Measurements from ENCODE around the gene CRYBA4. TPM values are rescaled to one million over a fixed set of nuclear protein-coding genes. Genes with fewer than 3 reads are reported as not detected.

Gene CRYBA4
- total RNA-seq, 1 experiment from 2014 or later: not detected

GRCh38 chr22:26617271-26618199 lies 4.2 kb upstream of the CRYBA4 start, which contains the start of gene CRYBB1:
Gene CRYBB1 (minus strand): TSS chr22:26618027. CDS start chr22:26616319, 1,708 bp downstream.
- Mint-ChIP-seq H3K36me3 (ENCODE audit: insufficient read depth, unreplicated experiment) (no peaks in the 10 kb centered on the region), H3K9me3 (ENCODE audit: unreplicated experiment) (no peaks in the 10 kb centered on the region), H3K27me3 (ENCODE audit: insufficient read depth, unreplicated experiment) (peaks cover 32% of the 10 kb centered on the region), H3K4me3 (ENCODE audit: unreplicated experiment) (no peak within 1 kb of the TSS), H3K4me1 (ENCODE audit: insufficient read depth, unreplicated experiment) (no peaks in the 10 kb centered on the region), H3K27ac (ENCODE audit: low read depth, unreplicated experiment) (no peak within 1 kb of the TSS)
- no peak for DNase-seq (ENCODE audit: unreplicated experiment)
- no TSS peak for BruUV-seq (replicated peaks)
- no peak for TF ChIP-seq CTCF (IDR thresholded peaks at IDR 0.05; ENCODE audit: unreplicated experiment)
- intact Hi-C loops (cut with micrococcal nuclease): no loop called here
- CTCF ChIA-PET: interaction anchor here (0.6 kb wide), 1 partner anchor 280 kb away, joined by 3 read pairs; no protein-coding TSS in a partner anchor
- POLR2A ChIA-PET: no interaction called here

GRCh38 chr22:26618455-26618854 lies 3.3 kb upstream of the CRYBA4 start:
- Mint-ChIP-seq H3K27me3 (ENCODE audit: insufficient read depth, unreplicated experiment) (peaks cover 23% of the 10 kb centered on the region), H3K36me3 (ENCODE audit: insufficient read depth, unreplicated experiment) (no peaks in the 10 kb centered on the region), H3K4me3 (ENCODE audit: unreplicated experiment) (no peak overlapping the region), H3K4me1 (ENCODE audit: insufficient read depth, unreplicated experiment) (no peaks in the 10 kb centered on the region), H3K9me3 (ENCODE audit: unreplicated experiment) (no peaks in the 10 kb centered on the region), H3K27ac (ENCODE audit: low read depth, unreplicated experiment) (no peak overlapping the region)
- intact Hi-C loops (cut with micrococcal nuclease): no loop called here
- ChIA-PET CTCF (no interaction called here), POLR2A (no interaction called here)
- TF ChIP-seq CTCF (IDR thresholded peaks at IDR 0.05; ENCODE audit: unreplicated experiment): no peak
- no peak for DNase-seq (ENCODE audit: unreplicated experiment)
- no TSS peak for BruUV-seq (replicated peaks)

DNA sequence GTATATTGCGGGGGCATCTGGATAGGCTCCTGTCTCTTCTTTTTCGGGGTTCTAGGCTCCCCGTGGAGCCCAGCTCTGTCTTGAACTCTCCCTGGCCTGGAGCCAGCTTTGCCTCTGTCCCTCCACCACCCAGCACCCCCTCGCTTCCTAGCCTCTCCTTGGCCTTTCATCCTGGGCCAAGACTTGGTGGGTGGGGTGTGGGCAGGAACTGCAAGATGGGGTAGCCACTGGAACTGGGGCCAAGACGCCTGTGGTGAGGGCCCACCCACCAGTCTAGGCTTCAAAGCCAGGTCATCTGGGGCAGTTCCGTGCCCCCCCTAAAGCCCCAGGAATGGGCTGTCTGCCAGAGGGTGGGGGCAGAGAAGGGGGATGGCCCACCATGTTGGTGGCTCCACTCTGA lies 2.3 kb upstream of the CRYBA4 start:
- ChIA-PET POLR2A (no interaction called here), CTCF (no interaction called here)
- no peak for DNase-seq (ENCODE audit: unreplicated experiment)
- Mint-ChIP-seq H3K4me1 (ENCODE audit: insufficient read depth, unreplicated experiment) (no peaks in the 10 kb centered on the region), H3K36me3 (ENCODE audit: insufficient read depth, unreplicated experiment) (no peaks in the 10 kb centered on the region), H3K27ac (ENCODE audit: low read depth, unreplicated experiment) (no peak overlapping the region), H3K9me3 (ENCODE audit: unreplicated experiment) (no peaks in the 10 kb centered on the region), H3K4me3 (ENCODE audit: unreplicated experiment) (no peak overlapping the region), H3K27me3 (ENCODE audit: insufficient read depth, unreplicated experiment) (peaks cover 13% of the 10 kb centered on the region)
- BruUV-seq (replicated peaks): no TSS peak
- TF ChIP-seq CTCF (IDR thresholded peaks at IDR 0.05; ENCODE audit: unreplicated experiment): no peak
- intact Hi-C loops (cut with micrococcal nuclease): no loop called here

- H3K36me3 Mint-ChIP-seq (ENCODE audit: insufficient read depth, unreplicated experiment): no peaks in the 10 kb centered on the region
- DNase-seq (ENCODE audit: unreplicated experiment): no peak
- no peaks in the 10 kb centered on the region for H3K9me3 Mint-ChIP-seq (ENCODE audit: unreplicated experiment)
- CTCF ChIA-PET: interaction anchor here (1.2 kb wide), 1 partner anchor 259 kb away, joined by 3 read pairs; no protein-coding TSS in a partner anchor
- POLR2A ChIA-PET: no interaction called here
- BruUV-seq (replicated peaks): no TSS peak
- peaks cover 11% of the 10 kb centered on the region for H3K27me3 Mint-ChIP-seq (ENCODE audit: insufficient read depth, unreplicated experiment)
- H3K27ac Mint-ChIP-seq (ENCODE audit: low read depth, unreplicated experiment): no peak overlapping the region
- H3K4me3 Mint-ChIP-seq (ENCODE audit: unreplicated experiment): no peak overlapping the region
- no peak for TF ChIP-seq CTCF (IDR thresholded peaks at IDR 0.05; ENCODE audit: unreplicated experiment)
- no peaks in the 10 kb centered on the region for H3K4me1 Mint-ChIP-seq (ENCODE audit: insufficient read depth, unreplicated experiment)
- intact Hi-C loops (cut with micrococcal nuclease): no loop called here
Observed at GRCh38 chr22:26620197-26620596, 1.6 kb upstream of the CRYBA4 start.

All from MCF 10A (cell line).